ENCODE measurements around the gene NPW.

The NPW gene

DNA sequence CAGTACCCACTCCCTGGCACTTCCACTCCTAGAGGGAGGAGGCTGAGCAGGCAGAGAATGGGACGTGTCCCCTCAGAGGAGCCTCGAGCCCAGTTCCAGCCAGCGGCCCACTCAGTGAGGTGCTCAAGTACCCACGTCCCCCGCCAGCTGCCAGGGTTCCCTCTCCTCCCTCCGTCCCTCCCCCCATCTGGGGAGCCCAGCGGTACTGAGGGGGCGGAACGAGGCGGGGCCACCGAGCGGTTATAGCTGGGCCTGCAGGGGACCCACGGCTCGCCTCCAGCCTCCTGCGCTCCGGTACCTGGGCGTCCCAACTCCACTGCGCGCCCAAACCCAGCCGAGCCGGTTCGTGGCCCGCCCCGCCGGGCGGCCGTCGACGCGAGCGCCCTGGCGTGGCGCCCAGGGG lies at the start of gene NPW:
NPW (plus strand) TSS at position 268 of the 403 bp plus-strand sequence.
- no peak for DNase-seq

DNA sequence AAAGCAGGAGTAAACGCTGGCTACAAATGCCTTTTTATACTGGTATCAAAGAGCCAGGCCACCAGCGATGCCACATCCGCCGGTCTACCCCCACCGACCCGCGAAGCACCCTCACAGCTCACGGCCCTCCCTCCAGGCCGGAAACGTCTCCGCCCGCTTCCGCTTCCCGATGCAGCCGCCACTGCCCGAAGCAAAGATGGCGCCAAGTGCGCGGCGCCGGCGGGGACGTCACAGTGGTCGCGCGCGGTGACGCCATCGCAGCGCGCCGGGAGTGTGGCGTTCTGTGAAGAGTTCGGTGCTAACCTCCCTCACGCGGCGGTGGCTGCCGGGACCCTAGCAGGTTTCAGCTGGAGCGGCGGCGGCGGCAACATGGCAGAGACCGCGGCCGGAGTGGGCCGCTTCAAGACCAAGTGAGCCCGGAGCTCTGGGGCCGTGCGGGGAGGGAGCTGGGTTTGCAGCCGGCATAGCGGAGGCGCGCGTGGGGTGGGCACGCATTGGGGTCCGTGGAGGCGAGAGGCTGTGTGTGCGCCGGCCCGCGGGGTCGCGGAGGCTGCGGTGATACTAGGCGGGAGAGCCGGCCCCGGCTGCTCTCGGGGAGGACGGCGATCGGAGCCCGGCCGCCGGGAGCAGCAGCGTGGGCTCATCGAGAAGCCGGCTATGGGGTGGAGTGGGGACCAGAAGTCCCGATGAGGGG lies 47.6 kb upstream of the NPW start, which contains the start of gene TBL3:
TBL3 (plus strand) TSS at position 258 of the 694 bp plus-strand sequence; CDS start at position 370, 112 bp downstream.
- peak; percentile 91 for DNase-seq

DNA sequence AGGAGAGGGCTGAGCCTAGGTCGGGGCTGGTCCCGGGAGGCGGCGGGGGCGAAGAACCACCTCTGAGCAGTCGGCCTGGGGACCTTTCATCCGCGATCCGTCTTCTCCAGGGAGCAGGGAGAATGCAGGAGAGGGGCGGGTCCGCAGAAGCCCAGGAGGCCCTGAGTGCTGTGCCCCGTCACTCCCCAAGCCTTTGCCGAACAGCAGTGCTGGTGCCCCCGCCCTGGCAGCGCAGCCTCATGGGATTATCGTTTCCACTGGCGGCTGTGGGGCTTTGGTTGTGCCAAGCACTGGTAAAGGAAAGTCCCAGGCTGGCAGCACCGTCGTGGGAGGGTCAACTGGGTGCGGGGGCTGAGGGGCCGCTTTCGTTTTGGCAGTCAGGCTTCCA lies 47.1 kb upstream of the NPW start:
- no peak for DNase-seq

DNA sequence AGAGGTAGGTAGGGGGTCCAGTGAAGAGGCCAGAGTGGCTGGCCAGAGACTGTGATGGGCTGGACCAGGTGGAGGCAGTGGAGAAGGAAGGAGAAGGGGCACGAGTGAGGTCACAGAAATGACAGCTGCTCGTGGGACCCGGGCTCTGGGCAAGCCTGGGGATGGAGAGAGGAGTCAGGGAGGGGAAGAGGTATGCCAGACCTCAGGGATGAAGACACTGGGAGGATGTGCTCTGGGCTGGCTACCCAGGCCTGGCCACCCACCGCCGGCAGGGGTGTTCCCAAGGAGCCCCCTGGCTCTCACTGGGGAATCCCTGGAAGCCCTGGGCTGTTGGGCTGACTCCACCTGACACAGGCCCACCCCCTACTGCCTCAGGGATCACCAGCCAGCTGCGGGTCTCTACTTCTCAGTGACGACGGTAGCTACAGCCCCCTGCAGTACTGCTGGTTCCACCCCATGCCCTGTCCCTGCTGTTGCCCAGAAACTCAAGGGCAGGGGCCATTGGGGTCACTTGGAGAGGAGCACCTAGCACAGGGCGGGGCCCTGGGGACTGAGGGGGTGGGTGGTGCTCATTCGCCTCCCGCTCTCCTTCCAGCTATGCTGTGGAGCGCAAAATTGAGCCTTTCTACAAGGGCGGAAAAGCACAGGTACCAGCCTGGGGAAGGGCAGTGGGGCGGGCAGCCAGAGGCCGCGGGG lies 46.0 kb upstream of the NPW start:
- DNase-seq = no peak

DNA sequence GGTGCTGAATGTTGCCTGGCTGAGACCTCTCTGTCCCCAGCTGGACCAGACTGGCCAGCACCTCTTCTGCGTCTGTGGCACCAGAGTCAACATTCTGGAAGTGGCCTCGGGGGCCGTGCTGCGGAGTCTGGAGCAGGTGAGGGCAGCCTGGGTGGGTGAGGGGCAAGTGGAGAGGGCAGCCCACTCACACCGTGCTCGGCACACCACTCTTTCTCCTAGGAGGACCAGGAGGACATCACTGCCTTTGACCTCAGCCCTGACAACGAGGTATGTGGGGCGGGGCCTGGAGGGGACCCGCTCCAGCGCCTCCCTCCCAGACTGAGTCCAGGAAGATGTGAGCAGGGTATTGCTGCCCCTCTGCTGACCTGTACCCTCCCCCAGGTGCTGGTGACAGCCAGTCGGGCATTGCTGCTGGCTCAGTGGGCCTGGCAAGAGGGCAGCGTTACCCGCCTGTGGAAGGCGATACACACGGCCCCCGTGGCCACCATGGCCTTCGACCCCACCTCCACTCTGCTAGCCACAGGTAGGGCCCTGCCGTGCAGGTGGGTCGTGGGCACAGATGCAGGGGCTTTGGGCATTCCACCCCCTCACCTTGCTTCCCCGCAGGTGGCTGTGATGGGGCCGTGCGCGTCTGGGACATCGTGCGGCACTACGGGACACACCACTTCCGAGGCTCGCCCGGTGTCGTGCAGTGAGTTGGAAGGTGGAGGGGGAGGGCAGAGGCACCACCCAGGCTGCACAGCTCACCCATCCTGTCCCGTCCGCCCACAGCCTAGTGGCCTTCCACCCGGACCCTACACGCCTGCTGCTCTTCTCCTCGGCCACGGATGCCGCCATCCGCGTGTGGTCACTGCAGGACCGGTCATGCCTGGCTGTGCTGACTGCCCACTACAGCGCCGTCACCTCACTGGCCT lies 45.2 kb upstream of the NPW start:
- DNase-seq = no peak

DNA sequence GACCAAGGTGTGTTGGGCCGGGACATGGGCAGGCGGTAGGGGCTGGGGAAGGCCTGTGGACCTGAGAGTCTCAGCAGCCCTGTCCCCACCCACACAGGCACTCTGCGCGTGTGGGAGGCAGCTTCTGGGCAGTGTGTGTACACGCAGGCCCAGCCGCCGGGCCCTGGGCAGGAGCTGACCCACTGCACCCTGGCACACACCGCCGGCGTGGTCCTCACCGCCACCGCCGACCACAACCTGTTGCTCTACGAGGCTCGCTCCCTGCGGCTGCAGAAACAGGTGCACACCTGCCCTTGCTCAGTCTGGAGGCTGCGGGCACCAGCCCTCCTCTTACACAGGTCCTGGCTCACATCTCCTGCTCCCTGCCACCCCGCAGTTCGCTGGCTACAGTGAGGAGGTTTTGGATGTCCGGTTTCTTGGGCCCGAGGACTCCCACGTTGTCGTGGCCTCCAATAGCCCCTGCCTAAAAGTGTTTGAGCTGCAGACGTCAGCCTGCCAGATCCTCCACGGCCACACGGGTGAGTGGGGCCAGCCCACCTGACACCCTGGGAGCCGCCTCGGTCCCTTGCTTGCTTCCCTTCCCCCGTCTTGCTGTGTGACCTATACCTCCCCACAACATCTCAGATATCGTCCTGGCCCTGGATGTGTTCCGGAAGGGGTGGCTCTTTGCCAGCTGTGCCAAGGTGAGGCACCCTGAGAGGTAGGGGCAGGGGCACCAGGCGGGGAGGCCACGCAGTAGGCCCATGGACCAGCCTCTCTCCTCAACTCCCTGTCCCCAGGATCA lies 44.0 kb upstream of the NPW start:
- no peak for DNase-seq

DNA sequence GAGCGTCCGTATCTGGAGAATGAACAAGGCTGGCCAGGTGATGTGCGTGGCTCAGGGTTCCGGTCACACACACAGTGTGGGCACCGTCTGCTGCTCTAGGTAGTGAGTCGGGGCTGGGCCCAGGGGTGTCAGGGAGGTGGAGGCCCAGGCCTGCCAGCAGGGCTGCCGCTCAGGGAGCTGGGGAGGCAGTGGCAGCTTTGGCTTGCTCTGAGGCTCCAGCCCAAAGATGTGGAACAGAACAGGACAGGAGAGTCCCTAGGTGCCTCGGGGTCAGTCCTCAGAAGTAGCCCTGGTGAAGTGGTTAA lies 43.4 kb upstream of the NPW start:
- DNase-seq = no peak

DNA sequence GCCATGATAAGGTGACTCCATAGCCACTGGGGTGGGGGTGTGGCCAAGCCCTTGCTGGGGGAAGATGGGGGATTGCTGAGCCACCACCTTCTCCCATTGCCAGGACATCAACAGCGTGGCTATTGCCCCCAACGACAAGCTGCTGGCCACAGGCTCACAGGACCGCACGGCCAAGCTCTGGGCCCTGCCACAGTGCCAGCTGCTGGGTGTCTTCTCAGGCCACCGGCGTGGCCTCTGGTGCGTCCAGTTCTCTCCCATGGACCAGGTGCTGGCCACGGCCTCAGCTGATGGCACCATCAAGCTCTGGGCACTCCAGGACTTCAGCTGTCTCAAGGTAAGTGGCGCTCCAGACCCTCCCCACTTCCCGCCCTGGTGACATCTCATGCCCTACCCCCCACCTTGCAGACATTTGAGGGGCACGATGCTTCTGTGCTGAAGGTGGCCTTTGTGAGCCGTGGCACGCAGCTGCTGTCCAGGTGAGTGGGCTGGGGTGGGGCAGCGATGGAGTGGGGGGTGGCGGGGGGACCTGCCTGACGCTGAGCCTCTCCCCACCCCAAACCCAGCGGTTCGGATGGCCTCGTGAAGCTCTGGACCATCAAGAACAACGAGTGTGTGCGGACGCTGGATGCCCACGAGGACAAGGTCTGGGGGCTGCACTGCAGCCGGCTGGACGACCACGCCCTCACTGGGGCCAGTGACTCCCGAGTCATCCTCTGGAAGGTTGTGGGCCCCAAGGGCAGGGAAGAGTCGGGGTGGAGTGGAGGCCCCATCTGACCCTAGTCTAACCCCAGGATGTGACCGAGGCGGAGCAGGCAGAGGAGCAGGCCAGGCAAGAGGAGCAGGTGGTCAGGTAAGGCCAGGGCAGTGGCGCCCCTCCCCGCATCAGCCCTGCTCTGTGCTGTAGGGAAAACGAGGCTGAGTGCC lies 42.4 kb upstream of the NPW start:
- DNase-seq = no peak

DNA sequence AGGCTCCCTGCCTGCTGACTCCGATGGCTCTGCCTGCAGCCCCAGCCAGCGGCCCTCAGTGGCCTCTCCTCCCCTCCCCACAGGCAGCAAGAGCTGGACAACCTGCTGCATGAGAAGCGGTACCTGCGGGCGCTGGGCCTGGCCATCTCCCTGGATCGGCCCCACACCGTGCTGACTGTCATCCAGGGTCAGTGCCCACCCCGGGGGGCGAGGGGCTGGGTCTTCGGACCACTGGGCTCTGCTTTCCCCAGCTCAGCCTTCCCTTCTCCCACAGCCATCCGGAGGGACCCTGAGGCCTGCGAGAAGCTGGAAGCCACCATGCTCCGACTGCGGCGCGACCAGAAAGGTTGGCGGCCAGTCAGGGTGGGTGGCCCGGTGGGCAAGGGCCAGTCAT lies 41.7 kb upstream of the NPW start:
- DNase-seq = no peak

DNA sequence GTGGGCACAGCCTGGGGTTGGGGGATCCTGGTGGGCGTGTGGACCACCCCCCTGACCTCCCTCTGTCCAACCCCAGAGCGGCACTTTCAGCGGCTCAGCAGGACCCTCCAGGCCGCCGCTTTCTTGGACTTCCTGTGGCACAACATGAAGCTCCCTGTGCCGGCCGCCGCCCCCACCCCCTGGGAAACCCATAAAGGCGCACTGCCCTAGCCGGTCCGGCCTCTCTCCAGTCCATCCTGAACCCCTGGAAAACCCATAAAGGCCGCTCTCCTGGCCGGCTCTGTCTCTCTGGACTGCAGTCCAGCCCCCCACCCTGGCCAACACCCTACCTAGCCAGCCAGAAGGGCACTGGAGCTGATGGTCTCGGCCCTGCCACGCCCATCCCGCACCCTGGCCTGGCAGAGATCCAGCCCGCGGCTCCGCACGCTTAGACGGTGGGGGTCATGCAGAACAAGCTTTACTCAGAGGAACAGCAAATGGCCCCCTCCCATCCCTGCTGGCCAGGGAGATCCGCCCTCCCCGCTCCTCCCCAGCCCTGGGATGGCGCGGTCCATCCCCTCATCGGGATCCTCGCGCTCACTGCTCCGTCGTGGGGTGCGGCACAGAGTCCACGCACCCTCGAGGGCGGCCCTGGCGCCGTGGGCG lies 41.0 kb upstream of the NPW start:
- no peak for DNase-seq

DNA sequence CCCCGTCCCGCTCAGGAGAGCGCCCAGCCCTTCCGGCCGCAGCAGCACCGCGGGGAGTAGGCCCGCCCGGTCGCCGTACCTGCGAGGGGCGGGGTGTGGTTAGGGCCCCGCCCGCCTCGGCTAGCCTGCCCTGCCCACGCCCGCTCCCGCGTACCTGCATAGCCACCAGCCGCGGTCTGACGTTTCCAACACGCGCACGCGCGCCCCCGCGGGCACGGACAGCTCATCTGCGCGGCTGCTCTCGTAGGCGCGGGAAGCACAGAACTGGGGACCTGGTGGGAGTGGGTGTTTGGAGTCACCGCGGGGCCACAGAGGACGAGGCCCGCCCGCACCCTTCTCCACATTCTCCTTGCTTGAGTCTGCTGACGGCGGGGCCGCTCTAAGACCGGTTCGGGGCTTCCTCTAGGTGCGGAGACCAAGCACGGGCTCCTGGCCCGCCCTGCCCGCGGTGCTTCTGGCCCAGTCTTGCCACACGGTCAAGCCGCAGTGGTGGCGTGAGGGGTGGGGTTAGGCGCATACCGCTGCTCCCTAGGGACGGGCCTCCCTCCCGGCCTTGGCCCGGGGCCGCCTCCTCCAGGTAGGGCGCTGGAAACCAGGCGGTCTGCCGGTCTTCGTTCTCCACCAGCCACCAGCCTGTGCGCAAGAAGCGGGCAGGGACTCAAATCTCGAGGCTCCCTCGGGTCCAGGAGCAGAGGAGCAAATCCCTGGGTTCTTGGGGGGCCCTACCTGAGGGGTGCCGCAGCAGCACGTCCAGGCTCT lies 40.1 kb upstream of the NPW start:
- no peak for DNase-seq

DNA sequence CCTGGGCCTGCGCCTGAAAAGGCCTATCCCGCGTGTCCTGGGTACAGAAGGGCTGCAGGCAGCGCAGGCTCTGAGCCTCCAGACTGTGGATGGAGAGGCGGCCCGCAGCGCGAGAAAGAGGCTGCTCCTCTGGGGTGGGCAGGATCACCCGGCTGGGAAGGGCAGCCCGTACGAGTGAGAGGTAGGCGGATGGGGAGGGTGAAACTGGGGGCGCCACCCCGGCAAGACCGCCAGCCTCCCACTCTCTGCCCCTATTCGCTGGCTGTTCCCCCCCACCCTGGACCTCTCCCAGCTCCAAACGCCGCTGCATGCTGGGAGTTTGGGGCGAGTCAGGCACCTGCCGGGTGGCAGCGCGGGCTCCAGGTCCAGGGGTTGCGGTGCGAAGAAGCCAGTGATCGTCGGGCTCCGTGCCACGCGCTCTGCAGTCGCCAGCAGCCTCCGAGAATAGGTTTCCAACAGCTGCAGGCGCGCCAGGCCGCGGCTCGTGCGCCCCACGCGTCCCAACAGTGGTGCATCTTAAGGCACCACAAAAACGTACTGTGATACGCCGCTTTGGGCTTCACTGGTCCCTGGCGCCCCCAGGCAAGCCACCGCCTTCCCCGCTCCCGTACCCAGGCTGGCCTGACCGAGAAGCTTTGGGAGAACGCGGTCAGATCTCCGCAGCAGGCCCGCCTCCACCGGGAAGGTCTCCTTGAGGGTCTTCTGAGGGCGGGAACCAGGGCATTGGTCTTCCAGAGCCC lies 39.4 kb upstream of the NPW start:
- no peak for DNase-seq

DNA sequence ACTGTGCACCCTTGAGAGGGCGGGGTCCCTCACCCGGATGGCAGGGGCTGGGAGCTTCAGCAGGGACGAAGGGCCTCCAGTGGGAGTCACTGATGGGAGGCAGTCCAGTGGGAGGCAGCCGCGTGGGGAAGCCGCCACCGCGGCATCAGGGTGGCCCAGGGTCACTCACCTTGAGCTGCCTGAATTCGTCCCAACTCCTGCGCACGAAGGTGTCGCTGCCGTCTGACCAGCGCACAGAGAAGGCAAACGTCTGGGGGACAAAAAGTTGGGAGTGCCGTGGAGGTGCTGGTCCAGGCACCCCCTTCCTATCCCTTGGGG lies 38.9 kb upstream of the NPW start:
- DNase-seq = no peak

DNA sequence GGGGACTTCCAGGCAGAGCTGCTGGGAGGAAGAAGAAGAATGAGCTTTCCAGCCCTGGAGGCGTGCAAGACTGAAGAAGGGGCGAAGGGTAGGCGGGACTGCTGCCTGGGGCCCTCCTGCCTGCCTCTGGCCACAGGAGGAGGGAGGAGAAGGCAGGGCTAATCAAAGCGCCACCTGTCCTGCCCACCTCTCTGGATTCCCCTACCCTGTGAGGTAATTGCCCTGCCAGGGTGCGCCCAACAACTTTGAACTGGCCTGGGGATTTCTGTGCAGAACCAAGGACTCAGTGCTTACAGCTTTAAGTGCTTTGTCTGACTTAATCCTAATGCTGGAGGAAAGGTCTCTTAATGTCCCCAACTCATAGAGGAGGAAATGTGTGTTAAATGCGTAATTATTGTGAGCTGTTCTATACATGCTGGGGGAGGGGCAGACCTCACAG lies 38.2 kb upstream of the NPW start, which contains the start of gene NOXO1:
NOXO1 (minus strand) TSS at position 72 of the 439 bp plus-strand sequence. CDS start 290 bp downstream, outside the sequence.
- no peak for DNase-seq

DNA sequence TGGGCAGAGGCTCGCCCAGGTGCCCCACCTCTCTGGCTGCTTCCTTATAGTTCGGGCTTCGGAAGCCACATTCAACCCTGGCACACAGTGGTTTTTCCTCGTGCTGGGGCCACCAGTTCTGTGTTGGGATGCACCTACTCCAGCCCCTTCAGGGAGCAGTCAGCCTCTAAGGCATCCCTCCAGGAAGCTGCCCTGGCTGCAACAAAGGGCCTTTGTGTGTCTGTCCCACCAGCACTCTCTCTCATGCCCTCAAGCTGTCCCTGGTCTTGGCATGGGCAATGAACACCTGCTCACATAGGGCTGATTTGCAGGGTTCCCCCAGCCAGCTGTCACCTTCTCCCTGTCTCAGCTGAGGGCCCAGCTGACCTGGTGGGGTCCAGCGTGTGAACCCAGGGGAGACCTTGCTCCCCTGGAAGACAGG lies 37.6 kb upstream of the NPW start:
- no peak for DNase-seq

DNA sequence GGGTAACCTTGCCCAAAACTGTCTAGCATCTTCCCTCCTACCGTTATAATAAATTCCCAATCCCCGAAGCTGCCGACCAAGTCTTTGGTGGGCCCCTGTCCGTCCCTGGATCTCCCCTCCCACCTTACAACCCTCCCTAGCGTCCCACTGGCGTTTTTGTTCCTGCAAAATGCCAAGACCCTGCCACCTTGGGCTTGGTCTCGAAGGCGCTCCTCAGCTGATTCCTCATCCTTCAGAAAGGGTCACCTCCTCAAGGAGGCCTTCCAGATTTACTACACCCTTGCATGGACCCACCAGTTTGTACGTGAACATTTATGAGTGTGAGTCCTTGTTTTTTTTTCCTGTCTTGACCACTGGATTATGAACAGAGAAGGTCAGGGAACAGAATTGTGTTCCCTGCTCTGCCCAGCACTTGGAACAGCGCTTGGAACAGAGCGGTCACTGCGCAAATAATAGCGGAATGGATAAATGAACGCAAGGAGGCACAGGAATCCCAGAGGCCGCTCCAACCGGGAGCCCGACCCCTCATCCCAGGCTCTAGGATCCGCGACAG lies 36.5 kb upstream of the NPW start:
- no peak for DNase-seq

DNA sequence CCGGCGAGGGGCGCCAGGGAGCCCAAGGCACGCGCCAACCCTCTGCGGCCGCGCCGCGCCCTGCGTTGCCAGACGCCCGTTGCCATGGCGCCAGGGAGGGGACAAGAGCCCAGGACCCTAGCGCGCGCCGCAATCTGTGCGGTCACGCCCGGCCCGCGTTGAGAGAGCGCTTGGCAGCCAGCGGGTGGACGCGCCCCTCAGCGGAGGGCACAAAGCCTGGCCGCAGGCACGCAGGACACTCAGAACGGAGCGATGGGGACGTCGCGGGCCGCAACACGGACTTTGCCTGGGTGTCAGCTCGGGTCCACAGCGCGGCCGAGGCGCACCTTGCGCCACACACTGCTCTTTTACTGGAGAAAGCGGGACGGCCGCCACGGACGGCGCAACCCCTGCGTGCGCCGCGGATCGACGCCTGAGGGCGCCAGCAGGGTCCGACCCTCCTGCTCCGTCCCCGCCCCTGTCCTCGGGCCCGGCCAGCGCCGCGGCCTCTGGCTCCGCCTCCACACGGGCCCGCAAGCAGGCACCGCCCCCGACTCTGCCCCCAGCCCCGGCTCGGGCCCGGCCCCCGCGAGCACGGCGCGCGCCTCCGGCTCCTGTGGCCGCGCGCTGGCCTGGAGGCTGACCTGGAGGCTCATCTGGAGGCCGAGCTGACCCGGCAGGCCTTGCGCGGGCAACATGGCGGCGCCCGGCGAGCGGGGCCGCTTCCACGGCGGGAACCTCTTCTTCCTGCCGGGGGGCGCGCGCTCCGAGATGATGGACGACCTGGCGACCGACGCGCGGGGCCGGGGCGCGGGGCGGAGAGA lies 35.8 kb upstream of the NPW start, which contains the start of gene GFER:
GFER (plus strand) TSS at position 650 of the 803 bp plus-strand sequence; CDS start at position 676, 26 bp downstream.
- DNase-seq = peak; percentile 72
